K562 (cell line): ENCODE results near the gene FAM98C. TPM values are rescaled to one million over a fixed set of nuclear protein-coding genes. Genes with fewer than 3 reads are reported as not detected.

Experiments
- MECOM ChIP-seq: fragments of 250-450 bp; sonication (Bioruptor Pico); IDR thresholded peaks from 2 replicates; pipeline ENCODE4 v1.8.0; 2022; ENCODE audit warnings: inconsistent platforms
- PTRF ChIP-seq: fragments of 450-650 bp; IDR thresholded peaks from 2 replicates; pipeline ENCODE4 v1.6.1; 2016; ENCODE audit warnings: mild to moderate bottlenecking, missing genetic modification characterization, missing compliant biosample characterization
- ZNF133 ChIP-seq: fragments of 250-450 bp; sonication (Bioruptor Pico); IDR thresholded peaks from 2 replicates; pipeline ENCODE4 v1.4.0; 2020; ENCODE audit warnings: mild to moderate bottlenecking
- ZNF274 ChIP-seq: IDR thresholded peaks from 2 replicates; pipeline ENCODE4 v1.6.1; 2011; ENCODE audit warnings: low read depth, mild to moderate bottlenecking, low read length, moderate library complexity, borderline replicate concordance
- polyA plus RNA-seq, 8 experiments: library from polyadenylated mRNA; depleted of rRNA in 4 of 8; stranded (reverse) in 5 of 8; unstranded in 3 of 8; fragments of >200 nt; fragmentation: Nextera tagmentation in 2 of 8; fragmentation: Illumina TruSeq in 1 of 8; extraction: Ambion mirVana in 2 of 8; extraction: Trizol in 1 of 8; gene quantifications; 2 replicates each; pipeline versions ENCODE4 v1.2.1 to v1.2.3, GENCODE V29; 2011 to 2014; ENCODE audit warnings: inconsistent platforms in 1 of 8, missing spikeins in 1 of 8
- total RNA-seq, 7 experiments: library from RNA; depleted of rRNA in 6 of 7; stranded (reverse); fragments of >200 nt in 6 of 7; fragmentation: Illumina TruSeq in 2 of 7; extraction: Trizol in 2 of 7; gene quantifications; 2 replicates each; pipeline versions ENCODE4 v1.2.1 to v1.2.3, GENCODE V29; 2011 to 2021; ENCODE audit warnings: low replicate concordance in 1 of 7
- TF ChIP-seq, protein P1 (sequence below): fragments of 150-350 bp; conservative IDR thresholded peaks from 2 replicates; pipeline ENCODE4 v1.6.1; 2014; ENCODE audit warnings: low read length
- TF ChIP-seq, protein P2 (sequence below): IDR thresholded peaks from 2 replicates; pipeline ENCODE4 v1.6.1; 2011; ENCODE audit not compliant: insufficient read length; ENCODE audit errors: extremely low read depth
- TF ChIP-seq, protein P3 (sequence below): fragments of 450-650 bp; conservative IDR thresholded peaks from 2 replicates; pipeline ENCODE4 v1.6.1; 2016; ENCODE audit warnings: missing genetic modification characterization, low read depth, mild to moderate bottlenecking, missing compliant biosample characterization, moderate library complexity

FAM98C gene
- total and polyA plus RNA-seq, 9 of the 15 experiments (the other 6 are each of a cell fraction or from before 2014, with no cell fraction given) = 1.7 to 43.8 (median 13.7) TPM

DNA sequence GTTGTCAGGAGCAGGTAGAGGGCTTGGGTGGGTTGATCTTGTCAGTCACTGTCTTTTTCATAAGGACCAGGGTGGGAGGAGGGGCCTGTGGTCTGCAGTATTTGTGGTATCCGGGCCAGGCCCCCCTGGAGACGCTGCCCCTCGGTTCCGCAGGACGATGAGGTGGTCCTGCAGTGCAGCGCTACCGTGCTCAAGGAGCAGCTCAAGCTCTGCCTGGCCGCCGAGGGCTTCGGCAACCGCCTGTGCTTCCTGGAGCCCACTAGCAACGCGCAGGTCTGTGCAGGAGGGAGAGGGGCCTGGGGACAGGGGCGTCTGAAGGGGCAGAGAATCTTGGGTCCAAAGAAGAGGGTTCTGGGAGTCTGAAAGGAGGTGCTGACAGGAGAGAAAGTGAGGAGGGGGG, 37.7 kb downstream of the FAM98C start (continued):
- TF ChIP-seq, protein P1, sequence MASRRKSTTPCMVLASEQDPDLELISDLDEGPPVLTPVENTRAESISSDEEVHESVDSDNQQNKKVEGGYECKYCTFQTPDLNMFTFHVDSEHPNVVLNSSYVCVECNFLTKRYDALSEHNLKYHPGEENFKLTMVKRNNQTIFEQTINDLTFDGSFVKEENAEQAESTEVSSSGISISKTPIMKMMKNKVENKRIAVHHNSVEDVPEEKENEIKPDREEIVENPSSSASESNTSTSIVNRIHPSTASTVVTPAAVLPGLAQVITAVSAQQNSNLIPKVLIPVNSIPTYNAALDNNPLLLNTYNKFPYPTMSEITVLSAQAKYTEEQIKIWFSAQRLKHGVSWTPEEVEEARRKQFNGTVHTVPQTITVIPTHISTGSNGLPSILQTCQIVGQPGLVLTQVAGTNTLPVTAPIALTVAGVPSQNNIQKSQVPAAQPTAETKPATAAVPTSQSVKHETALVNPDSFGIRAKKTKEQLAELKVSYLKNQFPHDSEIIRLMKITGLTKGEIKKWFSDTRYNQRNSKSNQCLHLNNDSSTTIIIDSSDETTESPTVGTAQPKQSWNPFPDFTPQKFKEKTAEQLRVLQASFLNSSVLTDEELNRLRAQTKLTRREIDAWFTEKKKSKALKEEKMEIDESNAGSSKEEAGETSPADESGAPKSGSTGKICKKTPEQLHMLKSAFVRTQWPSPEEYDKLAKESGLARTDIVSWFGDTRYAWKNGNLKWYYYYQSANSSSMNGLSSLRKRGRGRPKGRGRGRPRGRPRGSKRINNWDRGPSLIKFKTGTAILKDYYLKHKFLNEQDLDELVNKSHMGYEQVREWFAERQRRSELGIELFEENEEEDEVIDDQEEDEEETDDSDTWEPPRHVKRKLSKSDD = no peak
- TF ChIP-seq ZNF133 (CRISPR knock-in tag) (no peak), ZNF274 (no peak), PTRF (tag) (no peak), MECOM (CRISPR knock-in tag) (no peak)
- TF ChIP-seq, protein P2, sequence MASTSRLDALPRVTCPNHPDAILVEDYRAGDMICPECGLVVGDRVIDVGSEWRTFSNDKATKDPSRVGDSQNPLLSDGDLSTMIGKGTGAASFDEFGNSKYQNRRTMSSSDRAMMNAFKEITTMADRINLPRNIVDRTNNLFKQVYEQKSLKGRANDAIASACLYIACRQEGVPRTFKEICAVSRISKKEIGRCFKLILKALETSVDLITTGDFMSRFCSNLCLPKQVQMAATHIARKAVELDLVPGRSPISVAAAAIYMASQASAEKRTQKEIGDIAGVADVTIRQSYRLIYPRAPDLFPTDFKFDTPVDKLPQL = no peak
- TF ChIP-seq, protein P3, sequence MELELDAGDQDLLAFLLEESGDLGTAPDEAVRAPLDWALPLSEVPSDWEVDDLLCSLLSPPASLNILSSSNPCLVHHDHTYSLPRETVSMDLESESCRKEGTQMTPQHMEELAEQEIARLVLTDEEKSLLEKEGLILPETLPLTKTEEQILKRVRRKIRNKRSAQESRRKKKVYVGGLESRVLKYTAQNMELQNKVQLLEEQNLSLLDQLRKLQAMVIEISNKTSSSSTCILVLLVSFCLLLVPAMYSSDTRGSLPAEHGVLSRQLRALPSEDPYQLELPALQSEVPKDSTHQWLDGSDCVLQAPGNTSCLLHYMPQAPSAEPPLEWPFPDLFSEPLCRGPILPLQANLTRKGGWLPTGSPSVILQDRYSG (tag) = no peak
